ENCODE data around the gene THSD7B. TPM values are rescaled to one million over a fixed set of nuclear protein-coding genes. Genes with fewer than 3 reads are reported as not detected.
"Not testable (repeated sequence)": the region's sequence is repeated elsewhere in the genome, so short reads cannot be mapped to it uniquely, and the experiment has no call there.

THSD7B gene
- total and polyA plus RNA-seq, 4 donors, result 3.9 to 10.8 (median 4.0) TPM

GRCh38 chr2:136966485-136966884 is 201.1 kb downstream of the THSD7B start:
- Histone ChIP-seq H3K9me3 (ENCODE audit: control insufficient read depth, insufficient read depth, low read length) (no peaks in the 10 kb centered on the region), H3K4me1 (ENCODE audit: control insufficient read depth, insufficient read depth, low read length) (no peaks in the 10 kb centered on the region), H3K27me3 (ENCODE audit: control insufficient read depth, insufficient read depth, low read length) (no peaks in the 10 kb centered on the region), H3K27ac (ENCODE audit: low read depth, low read length) (no peak overlapping the region), H3K4me3 (ENCODE audit: low read depth, low read length) (no peak overlapping the region), H3K36me3 (ENCODE audit: control insufficient read depth, insufficient read depth, low read length) (no peaks in the 10 kb centered on the region)
- no peak for DNase-seq (ENCODE audit: low read depth in 4 of 6, low spot score in 6 of 6)
- WGBS (ENCODE audit: insufficient coverage), result 69% methylated on average over 4 of the region's 5 CpGs

GRCh38 chr2:136980303-136980702 is 215.0 kb downstream of the THSD7B start:
- no peaks in the 10 kb centered on the region for H3K36me3 ChIP-seq (ENCODE audit: control insufficient read depth, insufficient read depth, low read length)

GRCh38 chr2:136981689-136982088 is 216.3 kb downstream of the THSD7B start:
- H3K4me3 ChIP-seq (ENCODE audit: low read depth, low read length); H3K27ac ChIP-seq (ENCODE audit: low read depth, low read length); H3K27me3 ChIP-seq (ENCODE audit: control insufficient read depth, insufficient read depth, low read length); H3K36me3 ChIP-seq (ENCODE audit: control insufficient read depth, insufficient read depth, low read length); DNase-seq (ENCODE audit: low read depth in 4 of 6, low spot score in 6 of 6); H3K9me3 ChIP-seq (ENCODE audit: control insufficient read depth, insufficient read depth, low read length); H3K4me1 ChIP-seq (ENCODE audit: control insufficient read depth, insufficient read depth, low read length): not testable (repeated sequence)
- 92% methylated on average over 5 of the region's 6 CpGs for WGBS (ENCODE audit: insufficient coverage)

More at GRCh38 chr2:136980303-136980702, 215.0 kb downstream of the THSD7B start:
- DNase-seq (ENCODE audit: low read depth in 4 of 6, low spot score in 6 of 6), result no peak
- no peak overlapping the region for H3K4me3 ChIP-seq (ENCODE audit: low read depth, low read length)
- WGBS (ENCODE audit: insufficient coverage), result no CpG with 5 or more reads among the region's 3 CpGs
- no peak overlapping the region for H3K27ac ChIP-seq (ENCODE audit: low read depth, low read length)
- H3K4me1 ChIP-seq (ENCODE audit: control insufficient read depth, insufficient read depth, low read length), result no peaks in the 10 kb centered on the region
- H3K27me3 ChIP-seq (ENCODE audit: control insufficient read depth, insufficient read depth, low read length), result no peaks in the 10 kb centered on the region
- no peaks in the 10 kb centered on the region for H3K9me3 ChIP-seq (ENCODE audit: control insufficient read depth, insufficient read depth, low read length)

GRCh38 chr2:136985044-136985443 is 219.7 kb downstream of the THSD7B start:
- no peaks in the 10 kb centered on the region for H3K9me3 ChIP-seq (ENCODE audit: control insufficient read depth, insufficient read depth, low read length)
- H3K4me3 ChIP-seq (ENCODE audit: low read depth, low read length), result no peak overlapping the region
- no peak overlapping the region for H3K27ac ChIP-seq (ENCODE audit: low read depth, low read length)
- H3K36me3 ChIP-seq (ENCODE audit: control insufficient read depth, insufficient read depth, low read length), result no peaks in the 10 kb centered on the region
- H3K27me3 ChIP-seq (ENCODE audit: control insufficient read depth, insufficient read depth, low read length), result no peaks in the 10 kb centered on the region
- WGBS (ENCODE audit: insufficient coverage), result 68% methylated on average over 2 of the region's 4 CpGs
- H3K4me1 ChIP-seq (ENCODE audit: control insufficient read depth, insufficient read depth, low read length), result no peaks in the 10 kb centered on the region
- DNase-seq (ENCODE audit: low read depth in 4 of 6, low spot score in 6 of 6), result no peak

- no peaks in the 10 kb centered on the region for H3K27me3 ChIP-seq (ENCODE audit: control insufficient read depth, insufficient read depth, low read length)
- no peaks in the 10 kb centered on the region for H3K9me3 ChIP-seq (ENCODE audit: control insufficient read depth, insufficient read depth, low read length)
- no peak overlapping the region for H3K4me3 ChIP-seq (ENCODE audit: low read depth, low read length)
- H3K4me1 ChIP-seq (ENCODE audit: control insufficient read depth, insufficient read depth, low read length), result no peaks in the 10 kb centered on the region
- no peaks in the 10 kb centered on the region for H3K36me3 ChIP-seq (ENCODE audit: control insufficient read depth, insufficient read depth, low read length)
- 83% methylated on average over 2 of the region's 5 CpGs for WGBS (ENCODE audit: insufficient coverage)
- no peak for DNase-seq (ENCODE audit: low read depth in 4 of 6, low spot score in 6 of 6)
- H3K27ac ChIP-seq (ENCODE audit: low read depth, low read length), result no peak overlapping the region
Observed at GRCh38 chr2:136986605-136987221, 221.4 kb downstream of the THSD7B start.

GRCh38 chr2:136990316-136990715 is 225.0 kb downstream of the THSD7B start:
- H3K4me1 ChIP-seq (ENCODE audit: control insufficient read depth, insufficient read depth, low read length), result no peaks in the 10 kb centered on the region
- no peak overlapping the region for H3K27ac ChIP-seq (ENCODE audit: low read depth, low read length)
- 81% methylated on average over 2 of the region's 4 CpGs for WGBS (ENCODE audit: insufficient coverage)
- no peaks in the 10 kb centered on the region for H3K9me3 ChIP-seq (ENCODE audit: control insufficient read depth, insufficient read depth, low read length)
- no peak overlapping the region for H3K4me3 ChIP-seq (ENCODE audit: low read depth, low read length)
- no peaks in the 10 kb centered on the region for H3K27me3 ChIP-seq (ENCODE audit: control insufficient read depth, insufficient read depth, low read length)
- no peaks in the 10 kb centered on the region for H3K36me3 ChIP-seq (ENCODE audit: control insufficient read depth, insufficient read depth, low read length)
- DNase-seq (ENCODE audit: low read depth in 4 of 6, low spot score in 6 of 6), result no peak

GRCh38 chr2:136994793-136995192 is 229.4 kb downstream of the THSD7B start:
- Histone ChIP-seq H3K9me3 (ENCODE audit: control insufficient read depth, insufficient read depth, low read length) (no peaks in the 10 kb centered on the region), H3K36me3 (ENCODE audit: control insufficient read depth, insufficient read depth, low read length) (no peaks in the 10 kb centered on the region), H3K27me3 (ENCODE audit: control insufficient read depth, insufficient read depth, low read length) (no peaks in the 10 kb centered on the region), H3K4me1 (ENCODE audit: control insufficient read depth, insufficient read depth, low read length) (no peaks in the 10 kb centered on the region), H3K27ac (ENCODE audit: low read depth, low read length) (no peak overlapping the region), H3K4me3 (ENCODE audit: low read depth, low read length) (no peak overlapping the region)
- no CpG with 5 or more reads among the region's 1 CpG for WGBS (ENCODE audit: insufficient coverage)
- no peak for DNase-seq (ENCODE audit: low read depth in 4 of 6, low spot score in 6 of 6)

- no peaks in the 10 kb centered on the region for H3K36me3 ChIP-seq (ENCODE audit: control insufficient read depth, insufficient read depth, low read length)
- H3K4me1 ChIP-seq (ENCODE audit: control insufficient read depth, insufficient read depth, low read length), result no peaks in the 10 kb centered on the region
- no peak overlapping the region for H3K27ac ChIP-seq (ENCODE audit: low read depth, low read length)
- H3K4me3 ChIP-seq (ENCODE audit: low read depth, low read length), result no peak overlapping the region
- 100% methylated on average over 1 of the region's 1 CpG for WGBS (ENCODE audit: insufficient coverage)
- no peaks in the 10 kb centered on the region for H3K27me3 ChIP-seq (ENCODE audit: control insufficient read depth, insufficient read depth, low read length)
- DNase-seq (ENCODE audit: low read depth in 4 of 6, low spot score in 6 of 6), result no peak
- no peaks in the 10 kb centered on the region for H3K9me3 ChIP-seq (ENCODE audit: control insufficient read depth, insufficient read depth, low read length)
Observed at GRCh38 chr2:136997557-136997956, 232.2 kb downstream of the THSD7B start.

GRCh38 chr2:137000811-137001210 is 235.5 kb downstream of the THSD7B start:
- Histone ChIP-seq H3K27ac (ENCODE audit: low read depth, low read length) (no peak overlapping the region), H3K4me1 (ENCODE audit: control insufficient read depth, insufficient read depth, low read length) (no peaks in the 10 kb centered on the region), H3K4me3 (ENCODE audit: low read depth, low read length) (no peak overlapping the region), H3K27me3 (ENCODE audit: control insufficient read depth, insufficient read depth, low read length) (no peaks in the 10 kb centered on the region), H3K9me3 (ENCODE audit: control insufficient read depth, insufficient read depth, low read length) (no peaks in the 10 kb centered on the region), H3K36me3 (ENCODE audit: control insufficient read depth, insufficient read depth, low read length) (no peaks in the 10 kb centered on the region)
- peak in 1 of 6 donors; percentile 63 for DNase-seq (ENCODE audit: low read depth in 4 of 6, low spot score in 6 of 6)
- WGBS (ENCODE audit: insufficient coverage), result no CpG with 5 or more reads among the region's 2 CpGs

GRCh38 chr2:137002896-137003295 is 237.6 kb downstream of the THSD7B start:
- DNase-seq (ENCODE audit: low read depth in 4 of 6, low spot score in 6 of 6), result no peak

More at GRCh38 chr2:137002896-137003295, 237.6 kb downstream of the THSD7B start:
- no peaks in the 10 kb centered on the region for H3K4me1 ChIP-seq (ENCODE audit: control insufficient read depth, insufficient read depth, low read length)
- no peaks in the 10 kb centered on the region for H3K36me3 ChIP-seq (ENCODE audit: control insufficient read depth, insufficient read depth, low read length)
- H3K27ac ChIP-seq (ENCODE audit: low read depth, low read length), result no peak overlapping the region
- H3K9me3 ChIP-seq (ENCODE audit: control insufficient read depth, insufficient read depth, low read length), result no peaks in the 10 kb centered on the region
- WGBS (ENCODE audit: insufficient coverage), result no CpG with 5 or more reads among the region's 1 CpG
- no peak overlapping the region for H3K4me3 ChIP-seq (ENCODE audit: low read depth, low read length)
- no peaks in the 10 kb centered on the region for H3K27me3 ChIP-seq (ENCODE audit: control insufficient read depth, insufficient read depth, low read length)

All from spinal cord (tissue), 10 donors.